ENCODE measurements around the gene RASGRP2. TPM values are rescaled to one million over a fixed set of nuclear protein-coding genes. Genes with fewer than 3 reads are reported as not detected.

Gene RASGRP2
- total and polyA plus RNA-seq, 2 of the 8 experiments (the other 6 are each of a cell fraction or from before 2014, with no cell fraction given), result 40.6 to 45.7 TPM

DNA sequence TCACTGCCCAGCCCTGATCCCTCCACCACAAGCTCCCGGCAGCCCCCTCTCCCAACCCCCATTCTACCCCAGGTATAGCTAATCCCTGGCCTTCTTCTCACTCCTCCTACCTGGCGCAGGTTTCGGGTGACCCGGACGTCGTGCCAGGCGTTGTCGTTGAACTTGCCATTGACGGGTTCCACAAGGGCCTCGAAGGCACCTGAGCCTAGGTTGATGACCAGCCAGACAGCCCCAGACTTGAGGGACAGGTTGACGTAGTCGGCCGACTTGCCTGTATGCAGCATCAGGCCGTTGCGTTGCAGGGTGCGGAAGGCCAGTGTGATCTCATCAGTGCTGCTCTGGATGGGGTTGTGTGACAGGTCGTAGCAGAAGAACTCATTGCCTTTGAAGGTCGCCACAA, 58.4 kb downstream of the RASGRP2 start:
- no peak overlapping the region for H4K91ac ChIP-seq (replicated peaks; ENCODE audit: insufficient read length, low read length)
- no peak overlapping the region for H3K4ac ChIP-seq (replicated peaks; ENCODE audit: insufficient read length, low read depth, low read length)
- H3K9ac ChIP-seq (replicated peaks in 1 of 4; ENCODE audit: extremely low read depth in 1 of 4, low read depth in 3 of 4, low read length in 3 of 4), result no peak overlapping the region
- DNase-seq (ENCODE audit: low read depth in 1 of 2, low spot score in 2 of 2) (no peak), FAIRE-seq (no peak)
- no peak overlapping the region for H3K4me2 ChIP-seq (ENCODE audit: insufficient read depth in 1 of 2, low read depth in 2 of 2, low read length in 2 of 2)
- no peak overlapping the region for H2BK20ac ChIP-seq (ENCODE audit: low read length)
- H4K20me1 ChIP-seq (replicated peaks in 1 of 2; ENCODE audit: control insufficient read depth in 1 of 2, insufficient read depth in 2 of 2, low read length in 2 of 2), result no peaks in the 10 kb centered on the region
- H3K79me1 ChIP-seq (ENCODE audit: low read depth, low read length), result no peaks in the 10 kb centered on the region; the same call in 1 of the 2 replicates
- no peak overlapping the region for H3K4me3 ChIP-seq (ENCODE audit: extremely low read depth in 1 of 4, insufficient read depth in 2 of 4, low read depth in 3 of 4, low read length in 4 of 4)
- H3K4me1 ChIP-seq (replicated peaks in 1 of 4; ENCODE audit: control insufficient read depth in 3 of 4, insufficient read depth in 4 of 4, low read length in 3 of 4), result peaks cover 0 to 4% (median 0%) of the 10 kb centered on the region in 4 experiments; a peak in 1 of 7 replicates
- no peak overlapping the region for H3K56ac ChIP-seq (replicated peaks; ENCODE audit: insufficient read length, low read depth, low read length)
- no peak overlapping the region for H3K18ac ChIP-seq (ENCODE audit: extremely low read depth, low read length)
- H3K14ac ChIP-seq (ENCODE audit: insufficient read length), result no peak overlapping the region
- no peak overlapping the region for H2BK15ac ChIP-seq (ENCODE audit: low read length)
- CTCF ChIA-PET (ENCODE audit: partially characterized antibody), result interaction anchor here (0.9 to 10.0 kb wide), 7 partner anchors 11 to 53 kb away, joined by 3 to 101 read pairs (median 4); no protein-coding TSS in a partner anchor
- H3K23ac ChIP-seq (ENCODE audit: insufficient read length), result no peak overlapping the region
- no peak overlapping the region for H2BK120ac ChIP-seq (replicated peaks; ENCODE audit: low read depth, low read length)
- H3K27me3 ChIP-seq (replicated peaks in 1 of 4; ENCODE audit: control insufficient read depth in 3 of 4, extremely low read depth in 1 of 4, insufficient read depth in 3 of 4, low read length in 3 of 4), result no peaks in the 10 kb centered on the region; a peak in 1 of 7 replicates
- POLR2A ChIA-PET (ENCODE audit: partially characterized antibody), result no interaction called here
- H3K36me3 ChIP-seq (ENCODE audit: control insufficient read depth in 2 of 4, insufficient read depth in 4 of 4, low read length in 3 of 4), result no peaks in the 10 kb centered on the region
- no peak overlapping the region for H2BK5ac ChIP-seq (ENCODE audit: low read depth, low read length)
- TF ChIP-seq SIX5 (IDR thresholded peaks at IDR 0.05; ENCODE audit: low read depth, low read length), result no peak
- TF ChIP-seq, protein P1, sequence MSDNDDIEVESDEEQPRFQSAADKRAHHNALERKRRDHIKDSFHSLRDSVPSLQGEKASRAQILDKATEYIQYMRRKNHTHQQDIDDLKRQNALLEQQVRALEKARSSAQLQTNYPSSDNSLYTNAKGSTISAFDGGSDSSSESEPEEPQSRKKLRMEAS (IDR thresholded peaks at IDR 0.05), result no peak
- no peak for TF ChIP-seq POLR2AphosphoS5 (IDR thresholded peaks at IDR 0.05; ENCODE audit: low read depth, low read length)
- H2BK12ac ChIP-seq (ENCODE audit: low read depth, low read length), result no peak overlapping the region
- H3K27ac ChIP-seq (ENCODE audit: low read depth, low read length), result no peak overlapping the region
- WGBS, 2 experiments (ENCODE audit: extremely low coverage in 1 of 2, insufficient coverage in 1 of 2, insufficient read length in 1 of 2, insufficient replicate concordance in 2 of 2, low coverage in 1 of 2, low lambda C conversion rate in 2 of 2, missing lambda C conversion rate in 1 of 2), result 84% methylated on average over 18 of the region's 18 CpGs; no CpG with 5 or more reads in 1 of the 2 experiments
- no peaks in the 10 kb centered on the region; the same call in 1 of the 2 replicates for H3K23me2 ChIP-seq (ENCODE audit: low read depth, low read length)
- no peak overlapping the region for H4K8ac ChIP-seq (ENCODE audit: extremely low read depth, insufficient read depth, low read length)
- H3K79me2 ChIP-seq (ENCODE audit: control insufficient read depth in 1 of 2, insufficient read depth in 2 of 2, low read length in 2 of 2), result no peaks in the 10 kb centered on the region
- no peak overlapping the region for H2AFZ ChIP-seq (ENCODE audit: low read length)
- H3K9me3 ChIP-seq (ENCODE audit: insufficient read depth in 2 of 2, low read depth in 1 of 2, low read length in 1 of 2), result no peaks in the 10 kb centered on the region
- H4K5ac ChIP-seq (ENCODE audit: insufficient read length, low read depth, low read length), result no peak overlapping the region
- peak overlapping the region; percentile 84; the same call in 1 of the 2 replicates for H2AK5ac ChIP-seq (ENCODE audit: low read depth, low read length)
